Measurements from ENCODE around the gene NDUFAF5.

NDUFAF5 gene

DNA sequence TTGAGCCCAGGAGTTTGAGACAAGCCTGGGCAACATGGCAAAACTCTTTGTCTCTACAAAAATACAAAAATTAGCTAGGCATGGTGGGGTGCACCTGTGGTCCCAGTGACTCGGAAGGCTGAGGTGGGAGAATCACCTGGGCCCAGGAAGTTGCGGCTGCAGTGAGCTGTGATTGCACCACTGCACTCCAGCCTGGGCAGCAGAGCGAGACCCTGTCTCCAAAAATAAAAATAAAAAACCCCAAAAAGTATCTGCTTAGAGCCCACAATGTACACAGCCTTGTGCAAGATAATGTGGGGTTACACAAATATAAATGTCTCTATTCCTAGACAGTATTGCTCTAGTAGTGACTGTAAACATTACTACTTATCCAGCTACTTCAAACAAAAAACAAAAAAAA, 6.0 kb upstream of the NDUFAF5 start:
- Histone ChIP-seq H3K27me3 (ENCODE audit: control insufficient read depth, insufficient read depth, low read length) (no peaks in the 10 kb centered on the region), H3K9me3 (ENCODE audit: control insufficient read depth, insufficient read depth, low read length) (no peaks in the 10 kb centered on the region), H3K4me3 (ENCODE audit: low read depth, low read length) (no peak overlapping the region), H3K27ac (ENCODE audit: low read depth, low read length) (no peak overlapping the region), H3K4me1 (ENCODE audit: control insufficient read depth, insufficient read depth, low read length) (no peaks in the 10 kb centered on the region), H3K9ac (ENCODE audit: low read depth, low read length) (no peak overlapping the region), H3K36me3 (ENCODE audit: control insufficient read depth, insufficient read depth, low read length) (peaks cover 87% of the 10 kb centered on the region)

- no peaks in the 10 kb centered on the region for H3K27me3 ChIP-seq (ENCODE audit: control insufficient read depth, insufficient read depth, low read length)
- no peak overlapping the region for H3K9ac ChIP-seq (ENCODE audit: low read depth, low read length)
- H3K4me3 ChIP-seq (ENCODE audit: low read depth, low read length) = peak overlapping the region; percentile 99
- no peaks in the 10 kb centered on the region for H3K9me3 ChIP-seq (ENCODE audit: control insufficient read depth, insufficient read depth, low read length)
- H3K36me3 ChIP-seq (ENCODE audit: control insufficient read depth, insufficient read depth, low read length) = peaks cover 60% of the 10 kb centered on the region
- H3K27ac ChIP-seq (ENCODE audit: low read depth, low read length) = no peak overlapping the region
- peaks cover 7% of the 10 kb centered on the region for H3K4me1 ChIP-seq (ENCODE audit: control insufficient read depth, insufficient read depth, low read length)
Measured at GRCh38 chr20:13783528-13783927, 1.3 kb upstream of the NDUFAF5 start.

DNA sequence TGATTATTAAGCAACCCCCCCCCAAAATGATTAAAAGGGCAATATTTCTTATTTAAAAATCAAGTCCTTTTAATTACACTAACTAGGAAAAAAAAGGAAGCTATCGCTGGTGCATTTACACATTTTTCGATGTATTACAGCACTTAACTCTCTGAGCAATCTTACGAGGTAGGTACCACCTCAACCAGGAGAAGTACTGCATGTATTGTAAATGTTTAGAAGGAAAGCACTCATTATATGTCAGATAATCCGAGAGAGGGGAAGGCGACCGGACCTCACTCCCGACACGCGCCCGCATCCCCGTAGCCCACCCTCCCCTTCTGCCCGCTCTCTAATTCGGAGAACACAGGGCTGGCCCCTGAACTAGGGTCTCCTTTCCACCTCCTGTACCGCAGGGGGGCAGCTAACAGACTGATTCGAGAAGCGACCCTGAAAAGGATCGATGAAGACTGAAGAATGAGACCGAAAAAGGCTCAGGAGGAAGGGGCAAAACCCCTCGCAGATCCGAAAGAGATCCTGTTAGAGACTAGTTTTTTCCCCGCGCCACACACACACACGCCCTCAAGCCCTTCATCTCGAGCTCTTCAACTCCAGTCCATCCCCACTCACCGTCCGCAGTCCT, 446 bp upstream of the NDUFAF5 start:
- H3K9me3 ChIP-seq (ENCODE audit: control insufficient read depth, insufficient read depth, low read length) = no peaks in the 10 kb centered on the region
- H3K36me3 ChIP-seq (ENCODE audit: control insufficient read depth, insufficient read depth, low read length) = peaks cover 63% of the 10 kb centered on the region
- no peaks in the 10 kb centered on the region for H3K27me3 ChIP-seq (ENCODE audit: control insufficient read depth, insufficient read depth, low read length)
- peak overlapping the region; percentile 94 for H3K27ac ChIP-seq (ENCODE audit: low read depth, low read length)
- peaks cover 7% of the 10 kb centered on the region for H3K4me1 ChIP-seq (ENCODE audit: control insufficient read depth, insufficient read depth, low read length)
- peak overlapping the region; percentile 99 for H3K4me3 ChIP-seq (ENCODE audit: low read depth, low read length)
- H3K9ac ChIP-seq (ENCODE audit: low read depth, low read length) = peak overlapping the region; percentile 78

GRCh38 chr20:13786143-13786828, 1.5 kb downstream of the NDUFAF5 start:
- no peaks in the 10 kb centered on the region for H3K27me3 ChIP-seq (ENCODE audit: control insufficient read depth, insufficient read depth, low read length)
- peaks cover 7% of the 10 kb centered on the region for H3K4me1 ChIP-seq (ENCODE audit: control insufficient read depth, insufficient read depth, low read length)
- peak overlapping the region; percentile 99 for H3K4me3 ChIP-seq (ENCODE audit: low read depth, low read length)
- no peak overlapping the region for H3K27ac ChIP-seq (ENCODE audit: low read depth, low read length)
- H3K9ac ChIP-seq (ENCODE audit: low read depth, low read length) = peak overlapping the region; percentile 78
- no peaks in the 10 kb centered on the region for H3K9me3 ChIP-seq (ENCODE audit: control insufficient read depth, insufficient read depth, low read length)
- H3K36me3 ChIP-seq (ENCODE audit: control insufficient read depth, insufficient read depth, low read length) = peaks cover 63% of the 10 kb centered on the region

- Histone ChIP-seq H3K36me3 (ENCODE audit: control insufficient read depth, insufficient read depth, low read length) (peaks cover 64% of the 10 kb centered on the region), H3K9ac (ENCODE audit: low read depth, low read length) (no peak overlapping the region), H3K4me1 (ENCODE audit: control insufficient read depth, insufficient read depth, low read length) (peaks cover 7% of the 10 kb centered on the region), H3K9me3 (ENCODE audit: control insufficient read depth, insufficient read depth, low read length) (no peaks in the 10 kb centered on the region), H3K27me3 (ENCODE audit: control insufficient read depth, insufficient read depth, low read length) (no peaks in the 10 kb centered on the region), H3K27ac (ENCODE audit: low read depth, low read length) (no peak overlapping the region), H3K4me3 (ENCODE audit: low read depth, low read length) (no peak overlapping the region)
Measured at GRCh38 chr20:13788167-13788834, 3.5 kb downstream of the NDUFAF5 start.

DNA sequence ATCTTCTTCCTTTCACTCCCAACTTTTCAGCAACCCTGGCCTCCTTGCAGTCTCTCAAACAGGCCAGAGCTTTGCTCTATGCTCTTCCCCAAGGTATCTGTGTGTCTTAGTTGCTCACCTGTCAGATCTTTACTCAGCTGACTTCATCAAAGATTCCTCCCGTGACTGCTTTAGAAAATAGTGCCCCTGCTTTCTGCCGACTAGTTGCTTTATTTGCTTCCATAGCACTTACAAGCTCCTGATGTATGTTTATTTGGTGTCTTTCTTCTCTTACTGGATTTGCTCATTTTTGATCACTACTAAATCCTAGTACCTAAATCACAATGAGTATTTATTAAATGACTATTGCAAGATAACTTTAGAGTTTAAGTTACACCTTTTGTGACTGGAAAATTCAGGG, 5.9 kb downstream of the NDUFAF5 start:
- H3K36me3 ChIP-seq (ENCODE audit: control insufficient read depth, insufficient read depth, low read length) = peaks cover 86% of the 10 kb centered on the region
- H3K4me1 ChIP-seq (ENCODE audit: control insufficient read depth, insufficient read depth, low read length) = peaks cover 7% of the 10 kb centered on the region
- H3K4me3 ChIP-seq (ENCODE audit: low read depth, low read length) = no peak overlapping the region
- no peaks in the 10 kb centered on the region for H3K9me3 ChIP-seq (ENCODE audit: control insufficient read depth, insufficient read depth, low read length)
- H3K27ac ChIP-seq (ENCODE audit: low read depth, low read length) = no peak overlapping the region
- H3K9ac ChIP-seq (ENCODE audit: low read depth, low read length) = no peak overlapping the region
- H3K27me3 ChIP-seq (ENCODE audit: control insufficient read depth, insufficient read depth, low read length) = no peaks in the 10 kb centered on the region

GRCh38 chr20:13791540-13792459, 7.0 kb downstream of the NDUFAF5 start:
- Histone ChIP-seq H3K4me3 (ENCODE audit: low read depth, low read length) (no peak overlapping the region), H3K27ac (ENCODE audit: low read depth, low read length) (no peak overlapping the region), H3K27me3 (ENCODE audit: control insufficient read depth, insufficient read depth, low read length) (no peaks in the 10 kb centered on the region), H3K9ac (ENCODE audit: low read depth, low read length) (no peak overlapping the region), H3K9me3 (ENCODE audit: control insufficient read depth, insufficient read depth, low read length) (no peaks in the 10 kb centered on the region), H3K4me1 (ENCODE audit: control insufficient read depth, insufficient read depth, low read length) (peaks cover under 1% of the 10 kb centered on the region), H3K36me3 (ENCODE audit: control insufficient read depth, insufficient read depth, low read length) (peaks cover 93% of the 10 kb centered on the region)

DNA sequence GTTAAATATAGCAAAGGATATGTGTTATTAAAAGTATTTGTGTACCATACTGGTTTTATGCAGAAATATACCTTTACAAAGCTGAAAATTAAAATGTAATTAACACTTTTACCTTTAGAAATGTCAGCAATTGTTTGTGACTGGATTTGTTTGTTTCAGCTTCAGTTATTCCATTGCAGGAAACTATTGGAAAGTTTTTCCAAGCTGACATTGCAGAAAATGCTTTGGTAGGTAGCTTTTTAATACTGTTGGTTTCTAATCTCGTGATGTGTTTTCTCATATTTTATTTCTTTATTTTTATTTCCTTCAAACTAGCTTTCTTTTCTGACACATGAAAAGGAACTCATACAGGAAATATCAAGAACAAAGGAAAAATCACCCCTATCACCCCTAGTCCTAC, 8.2 kb downstream of the NDUFAF5 start:
- peaks cover 94% of the 10 kb centered on the region for H3K36me3 ChIP-seq (ENCODE audit: control insufficient read depth, insufficient read depth, low read length)
- no peaks in the 10 kb centered on the region for H3K27me3 ChIP-seq (ENCODE audit: control insufficient read depth, insufficient read depth, low read length)
- no peak overlapping the region for H3K4me3 ChIP-seq (ENCODE audit: low read depth, low read length)
- no peak overlapping the region for H3K9ac ChIP-seq (ENCODE audit: low read depth, low read length)
- no peaks in the 10 kb centered on the region for H3K9me3 ChIP-seq (ENCODE audit: control insufficient read depth, insufficient read depth, low read length)
- H3K4me1 ChIP-seq (ENCODE audit: control insufficient read depth, insufficient read depth, low read length) = no peaks in the 10 kb centered on the region
- H3K27ac ChIP-seq (ENCODE audit: low read depth, low read length) = no peak overlapping the region

- Histone ChIP-seq H3K4me3 (ENCODE audit: low read depth, low read length) (no peak overlapping the region), H3K27me3 (ENCODE audit: control insufficient read depth, insufficient read depth, low read length) (no peaks in the 10 kb centered on the region), H3K9ac (ENCODE audit: low read depth, low read length) (no peak overlapping the region), H3K36me3 (ENCODE audit: control insufficient read depth, insufficient read depth, low read length) (peaks cover 97% of the 10 kb centered on the region), H3K4me1 (ENCODE audit: control insufficient read depth, insufficient read depth, low read length) (no peaks in the 10 kb centered on the region), H3K9me3 (ENCODE audit: control insufficient read depth, insufficient read depth, low read length) (no peaks in the 10 kb centered on the region), H3K27ac (ENCODE audit: low read depth, low read length) (no peak overlapping the region)
Measured at GRCh38 chr20:13794667-13795066, 9.8 kb downstream of the NDUFAF5 start.

DNA sequence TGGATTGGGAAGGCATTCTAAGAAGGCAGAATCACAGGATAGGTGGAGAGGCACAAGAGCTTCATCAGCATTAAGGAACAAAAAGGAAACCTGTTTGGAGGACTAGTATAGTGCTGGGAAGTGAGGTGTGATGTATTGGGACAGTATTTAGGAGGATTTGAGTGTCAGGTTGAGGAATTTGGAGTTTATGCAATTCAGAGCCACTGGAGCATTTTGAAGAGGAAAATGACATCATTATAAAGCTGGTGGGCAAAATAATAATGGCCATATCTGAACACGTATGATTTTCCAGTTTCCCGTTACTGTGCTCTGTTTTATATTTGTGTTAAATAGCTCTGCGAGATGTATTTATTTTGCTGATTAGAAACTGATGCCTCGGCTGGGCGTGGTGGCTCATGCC, 14.2 kb downstream of the NDUFAF5 start:
- Histone ChIP-seq H3K4me1 (ENCODE audit: control insufficient read depth, insufficient read depth, low read length) (no peaks in the 10 kb centered on the region), H3K4me3 (ENCODE audit: low read depth, low read length) (no peak overlapping the region), H3K36me3 (ENCODE audit: control insufficient read depth, insufficient read depth, low read length) (peaks cover 97% of the 10 kb centered on the region), H3K9me3 (ENCODE audit: control insufficient read depth, insufficient read depth, low read length) (no peaks in the 10 kb centered on the region), H3K9ac (ENCODE audit: low read depth, low read length) (no peak overlapping the region), H3K27me3 (ENCODE audit: control insufficient read depth, insufficient read depth, low read length) (no peaks in the 10 kb centered on the region), H3K27ac (ENCODE audit: low read depth, low read length) (no peak overlapping the region)
